ENCODE measurements around the gene UMODL1. TPM values are rescaled to one million over a fixed set of nuclear protein-coding genes. Genes with fewer than 3 reads are reported as not detected.

Gene UMODL1
- 0.04 TPM for total RNA-seq (2013)
- polyA plus RNA-seq (not detected), polyA minus RNA-seq (0.14 TPM in 1 of 2 replicates, not detected in the other), total RNA-seq (0.14 to 3.3 (median 1.3) reads per million in 11 experiments)

GRCh38 chr21:42071146-42071737 lies at the start of gene UMODL1:
Gene UMODL1, plus strand, starts transcription at chr21:42071317. Its CDS starts 0 bp downstream, at chr21:42071317.
- Histone ChIP-seq H3K9me3 (replicated peaks in 1 of 2; ENCODE audit: control insufficient read depth in 1 of 2, insufficient read depth in 1 of 2, low read length in 2 of 2) (no peaks in the 10 kb centered on the region), H4K20me1 (ENCODE audit: insufficient read depth, low read length) (no peaks in the 10 kb centered on the region), H3K79me2 (ENCODE audit: insufficient read depth, low read length) (no peaks in the 10 kb centered on the region), H3K27me3 (ENCODE audit: control insufficient read depth in 2 of 2, insufficient read depth in 2 of 2, low read length in 2 of 2) (no peaks in the 10 kb centered on the region), H3K4me3 (replicated peaks in 1 of 3; ENCODE audit: low read depth in 2 of 3, low read length in 3 of 3) (no peak within 1 kb of the TSS), H3K4me2 (replicated peaks; ENCODE audit: extremely low read depth, low read length, poor library complexity, severe bottlenecking) (no peak within 1 kb of the TSS), H3K27ac (ENCODE audit: low read depth in 1 of 2, low read length in 2 of 2) (no peak within 1 kb of the TSS), H3K4me1 (ENCODE audit: control insufficient read depth in 1 of 2, insufficient read depth in 2 of 2, low read length in 2 of 2) (no peaks in the 10 kb centered on the region), H2AFZ (ENCODE audit: insufficient read depth, low read depth, low read length, poor library complexity, severe bottlenecking) (no peak within 1 kb of the TSS), H3K9ac (ENCODE audit: insufficient read depth, low read length, poor library complexity, severe bottlenecking) (no peak within 1 kb of the TSS), H3K36me3 (replicated peaks in 1 of 2; ENCODE audit: control insufficient read depth in 1 of 2, insufficient read depth in 2 of 2, low read length in 2 of 2) (no peaks in the 10 kb centered on the region)
- TF ChIP-seq CTCF (IDR thresholded peaks at IDR 0.05): no peak
- Mint-ChIP-seq H3K36me3 (no peaks in the 10 kb centered on the region), H3K27ac (peak within 1 kb of the TSS in 4 of 7 donors; percentile 13 to 54 (median 26)), H3K27me3 (ENCODE audit: low read depth in 3 of 3) (peaks cover 5 to 10% (median 9%) of the 10 kb centered on the region in 3 donors), H3K4me1 (peaks cover 4% of the 10 kb centered on the region), H3K9me3 (no peaks in the 10 kb centered on the region), H3K4me3 (no peak within 1 kb of the TSS)
- WGBS (ENCODE audit: insufficient coverage): 97% methylated on average over 13 of the region's 13 CpGs
- intact Hi-C loops (cut with micrococcal nuclease): no loop called here
- DNase-seq: no peak

- Histone ChIP-seq H4K20me1 (ENCODE audit: insufficient read depth, low read length) (no peaks in the 10 kb centered on the region), H3K27me3 (ENCODE audit: control insufficient read depth in 2 of 2, insufficient read depth in 2 of 2, low read length in 2 of 2) (no peaks in the 10 kb centered on the region), H3K79me2 (ENCODE audit: insufficient read depth, low read length) (no peaks in the 10 kb centered on the region), H3K4me1 (ENCODE audit: control insufficient read depth in 1 of 2, insufficient read depth in 2 of 2, low read length in 2 of 2) (no peaks in the 10 kb centered on the region), H3K9me3 (replicated peaks in 1 of 2; ENCODE audit: control insufficient read depth in 1 of 2, insufficient read depth in 1 of 2, low read length in 2 of 2) (no peaks in the 10 kb centered on the region), H3K4me2 (replicated peaks; ENCODE audit: extremely low read depth, low read length, poor library complexity, severe bottlenecking) (no peak overlapping the region), H2AFZ (ENCODE audit: insufficient read depth, low read depth, low read length, poor library complexity, severe bottlenecking) (no peak overlapping the region), H3K36me3 (replicated peaks in 1 of 2; ENCODE audit: control insufficient read depth in 1 of 2, insufficient read depth in 2 of 2, low read length in 2 of 2) (no peaks in the 10 kb centered on the region), H3K4me3 (replicated peaks in 1 of 3; ENCODE audit: low read depth in 2 of 3, low read length in 3 of 3) (no peak overlapping the region), H3K27ac (ENCODE audit: low read depth in 1 of 2, low read length in 2 of 2) (no peak overlapping the region), H3K9ac (ENCODE audit: insufficient read depth, low read length, poor library complexity, severe bottlenecking) (no peak overlapping the region)
- peaks cover 0 to 5% (median 4%) of the 10 kb centered on the region in 3 donors for H3K27me3 Mint-ChIP-seq (ENCODE audit: low read depth in 3 of 3)
- no peak overlapping the region for H3K4me3 Mint-ChIP-seq
- no peak for TF ChIP-seq CTCF (IDR thresholded peaks at IDR 0.05)
- no peak overlapping the region for H3K27ac Mint-ChIP-seq
- intact Hi-C loops (cut with micrococcal nuclease): no loop called here
- no peak for DNase-seq
- 82% methylated on average over 18 of the region's 20 CpGs for WGBS (ENCODE audit: insufficient coverage)
- H3K4me1 Mint-ChIP-seq: no peaks in the 10 kb centered on the region
- no peaks in the 10 kb centered on the region for H3K9me3 Mint-ChIP-seq
- H3K36me3 Mint-ChIP-seq: no peaks in the 10 kb centered on the region
These were observed 49.6 kb upstream of the UMODL1 start for GRCh38 chr21:42021371-42022090.
